GM12878 (cell line): ENCODE measurements around the gene MXD4. TPM values are rescaled to one million over a fixed set of nuclear protein-coding genes. Genes with fewer than 3 reads are reported as not detected.

Source experiments
- ATAC-seq: fragments of 200-7000 bp; cut with Tn5 transposase; 3 replicates; pipeline ENCODE4 v1.9.1; 2020; ENCODE audit warnings: mild to moderate bottlenecking, moderate library complexity
- BruUV-seq: library from RNA; stranded (reverse); fragments of 400-500 nt; replicated peaks from 2 replicates; lab custom pipeline; 2021; lab: Mats Ljungman, UMichigan
- CTCF ChIA-PET: fragments of 300-600 bp; sonication (Branson Sonifier 250); formaldehyde crosslinking; extraction: SDS; loops from one replicate; lab custom pipeline; 2021; ENCODE audit warnings: inconsistent platforms; lab: Yijun Ruan, JAX
- POLR2A ChIA-PET: fragments of 350-600 bp; formaldehyde crosslinking; extraction: SDS; loops from one replicate; lab custom pipeline; 2021; ENCODE audit warnings: inconsistent platforms; lab: Charles Lee
- RAD21 ChIA-PET: fragments of 300-600 bp; sonication (Branson Sonifier 250); formaldehyde crosslinking; loops from one replicate; lab custom pipeline; 2023; ENCODE audit warnings: antibody characterized with exemption; ENCODE audit not compliant: unreplicated experiment; lab: Charles Lee
- SMC1A ChIA-PET: fragments of 300-600 bp; sonication (Branson Sonifier 250); formaldehyde crosslinking; loops from one replicate; lab custom pipeline; 2023; ENCODE audit not compliant: unreplicated experiment, uncharacterized antibody; lab: Charles Lee
- DNase-seq: peaks from one replicate; pipeline ENCODE4 v3.0.0-alpha.2; 2011; ENCODE audit warnings: low read depth, low spot score
- FAIRE-seq: peaks from 3 replicates; lab custom pipeline; 2011; peaks lifted over from hg19 to GRCh38; lab: Jason Lieb, UNC
- H2AFZ ChIP-seq: 2 replicates; pipeline ENCODE4 v1.6.0; 2011; ENCODE audit warnings: low read depth, low read length, control low read depth; ENCODE audit not compliant: control insufficient read depth
- H3K27ac ChIP-seq: 2 replicates; pipeline ENCODE4 v1.5.1; 2011; ENCODE audit warnings: control low read depth; ENCODE audit not compliant: control insufficient read depth, insufficient read depth
- H3K27me3 ChIP-seq, 2 experiments: replicated peaks in 1 of 2; 2 replicates each; pipeline versions ENCODE4 v1.6.0 to v1.6.1; 2011; ENCODE audit warnings: low read length in 1 of 2; ENCODE audit not compliant: control insufficient read depth in 2 of 2, insufficient read depth in 2 of 2
- H3K36me3 ChIP-seq, 2 experiments: 2 replicates each; pipeline ENCODE4 v1.5.1; 2011; ENCODE audit warnings: low read length in 1 of 2; ENCODE audit not compliant: control insufficient read depth in 2 of 2, insufficient read depth in 2 of 2
- H3K4me1 ChIP-seq: 2 replicates; pipeline ENCODE4 v1.6.1; 2011; ENCODE audit warnings: mild to moderate bottlenecking, low read length, moderate library complexity, mixed read lengths; ENCODE audit not compliant: control insufficient read depth, insufficient read depth
- H3K4me2 ChIP-seq: 2 replicates; pipeline ENCODE4 v1.6.0; 2011; ENCODE audit warnings: control low read depth; ENCODE audit not compliant: control insufficient read depth, insufficient read depth
- H3K4me3 ChIP-seq: fragments of 200-600 bp; sonication (generic); 2 replicates; pipeline ENCODE4 v1.5.1; 2016
- H3K79me2 ChIP-seq: 2 replicates; pipeline ENCODE4 v1.6.0; 2011; ENCODE audit warnings: low read length; ENCODE audit not compliant: control insufficient read depth, insufficient read depth
- H3K9ac ChIP-seq: 2 replicates; pipeline ENCODE4 v1.8.0; 2011; ENCODE audit warnings: low read length, control low read depth, mixed read lengths; ENCODE audit not compliant: control insufficient read depth, insufficient read depth
- H3K9me3 ChIP-seq: replicated peaks from 3 replicates; pipeline ENCODE4 v1.5.1; 2011; ENCODE audit warnings: mild to moderate bottlenecking, low read length; ENCODE audit not compliant: control insufficient read depth, insufficient read depth
- H4K20me1 ChIP-seq: 2 replicates; pipeline ENCODE4 v1.6.0; 2011; ENCODE audit not compliant: control insufficient read depth, insufficient read depth
- BHLHE40 ChIP-seq, 2 experiments: fragments of 450-650 bp in 1 of 2; IDR thresholded peaks; 2 replicates each; pipeline ENCODE4 v1.6.1; 2011 to 2017; ENCODE audit warnings: low read depth in 2 of 2, borderline replicate concordance in 1 of 2, improper control_type of control experiment in 1 of 2, low read length in 1 of 2, mild to moderate bottlenecking in 1 of 2
- CHD2 ChIP-seq: IDR thresholded peaks from 2 replicates; pipeline ENCODE4 v1.6.1; 2011; ENCODE audit warnings: low read depth, low read length, improper control_type of control experiment, borderline replicate concordance
- E2F4 ChIP-seq: IDR thresholded peaks from 2 replicates; pipeline ENCODE4 v1.6.1; 2012; ENCODE audit warnings: low read depth, low read length, improper control_type of control experiment
- HCFC1 ChIP-seq: fragments of 150-350 bp; IDR thresholded peaks from 2 replicates; pipeline ENCODE4 v1.6.1; 2014; ENCODE audit warnings: low read length
- IRF5 ChIP-seq: fragments of 450-650 bp; IDR thresholded peaks from 2 replicates; pipeline ENCODE4 v1.6.1; 2017; ENCODE audit warnings: borderline replicate concordance
- MEF2A ChIP-seq: IDR thresholded peaks from 2 replicates; pipeline ENCODE4 v1.6.1; 2011; ENCODE audit warnings: low read depth, mild to moderate bottlenecking, low read length, moderate library complexity; ENCODE audit not compliant: insufficient read depth
- NR2C2 ChIP-seq: IDR thresholded peaks from 2 replicates; pipeline ENCODE4 v1.6.1; 2011; ENCODE audit warnings: borderline replicate concordance, low read depth; ENCODE audit not compliant: control insufficient read depth, insufficient read length
- PAX5 ChIP-seq: IDR thresholded peaks from 2 replicates; pipeline ENCODE4 v1.6.1; 2011; ENCODE audit warnings: low read depth, low read length, borderline replicate concordance
- PML ChIP-seq: IDR thresholded peaks from 2 replicates; pipeline ENCODE4 v1.6.1; 2012; ENCODE audit warnings: low read length, inconsistent platforms
- RBBP5 ChIP-seq: fragments of 200-600 bp; sonication (generic); conservative IDR thresholded peaks from 2 replicates; pipeline ENCODE4 v1.6.1; 2016
- SIN3A ChIP-seq: IDR thresholded peaks from 2 replicates; pipeline ENCODE4 v1.6.1; 2012; ENCODE audit warnings: low read depth, low read length, improper control_type of control experiment
- SPI1 ChIP-seq: IDR thresholded peaks from 2 replicates; pipeline ENCODE4 v1.6.1; 2011; ENCODE audit warnings: low read depth, mild to moderate bottlenecking, low read length, moderate library complexity, borderline replicate concordance; ENCODE audit not compliant: insufficient read depth
- SREBF1 ChIP-seq: IDR thresholded peaks from 2 replicates; pipeline ENCODE4 v1.6.1; 2012; ENCODE audit warnings: mild to moderate bottlenecking, low read length
- SUZ12 ChIP-seq: fragments of 200-600 bp; sonication (generic); IDR thresholded peaks from one replicate; pipeline ENCODE4 v1.6.1; 2018; ENCODE audit warnings: antibody characterized with exemption, mild to moderate bottlenecking; ENCODE audit not compliant: unreplicated experiment
- TBL1XR1 ChIP-seq: IDR thresholded peaks from 2 replicates; pipeline ENCODE4 v1.6.1; 2012; ENCODE audit warnings: low read depth, low read length, improper control_type of control experiment
- YY1 ChIP-seq: IDR thresholded peaks from 2 replicates; pipeline ENCODE4 v1.6.1; 2011; ENCODE audit warnings: low read depth, mild to moderate bottlenecking, low read length
- ZNF384 ChIP-seq: IDR thresholded peaks from 2 replicates; pipeline ENCODE4 v1.6.1; 2012; ENCODE audit warnings: low read depth, mild to moderate bottlenecking, low read length, improper control_type of control experiment, borderline replicate concordance
- ZSCAN29 ChIP-seq: fragments of 450-650 bp; IDR thresholded peaks from 2 replicates; pipeline ENCODE4 v1.6.1; 2017; ENCODE audit warnings: mild to moderate bottlenecking, moderate library complexity
- WGBS: methylation state at CpG from one replicate; pipeline ENCODE4 v1.1.6; 2016; ENCODE audit warnings: low lambda C conversion rate; ENCODE audit not compliant: insufficient replicate concordance, insufficient coverage; ENCODE audit errors: missing lambda C conversion rate; 5-methylcytosine and 5-hydroxymethylcytosine counted together
- in situ Hi-C: fragments of 300-500 bp; cut with MboI; formaldehyde crosslinking; loops from 9 replicates; pipeline ENCODE4 v1.14.3; 2018; ENCODE audit warnings: mixed read lengths
- intact Hi-C: fragments of 100-400 bp; cut with micrococcal nuclease; formaldehyde crosslinking; loops from one replicate; pipeline ENCODE4 v1.14.2; 2022; ENCODE audit not compliant: unreplicated experiment
- polyA plus RNA-seq, 11 experiments: library from polyadenylated mRNA; depleted of rRNA in 4 of 11; unstranded in 6 of 11; stranded (reverse) in 5 of 11; fragments of >200 nt; fragmentation: Nextera tagmentation in 4 of 11; fragmentation: Illumina TruSeq in 1 of 11; extraction: Ambion mirVana in 4 of 11; extraction: Trizol in 1 of 11; gene quantifications; 1 replicate in 1 of 11; 2 replicates in 10 of 11; pipeline versions ENCODE4 v1.2.1 to v1.2.3, GENCODE V29; 2011 to 2016; ENCODE audit warnings: inconsistent platforms in 2 of 11, missing spikeins in 2 of 11, low read depth in 1 of 11
- total RNA-seq, 4 experiments: library from RNA; depleted of rRNA in 3 of 4; stranded (reverse); fragments of >200 nt in 3 of 4; fragmentation: Illumina TruSeq in 1 of 4; extraction: Trizol in 1 of 4; gene quantifications; 2 replicates each; pipeline versions ENCODE4 v1.2.1 to v1.2.3, GENCODE V29; 2013 to 2021

Gene MXD4
- total and polyA plus RNA-seq, 10 of the 15 experiments (the other 5 are each of a cell fraction or from before 2014, with no cell fraction given) = 0.21 to 25.6 (median 5.2) TPM

- no peak for TF ChIP-seq BHLHE40 (IDR thresholded peaks at IDR 0.05; ENCODE audit: borderline replicate concordance in 1 of 2, low read depth in 2 of 2, low read length in 1 of 2)
- TF ChIP-seq CHD2 = no peak
- TF ChIP-seq RBBP5 = no peak
- no peak for TF ChIP-seq HCFC1
- no peak for TF ChIP-seq PAX5
- no peak for TF ChIP-seq ZNF384
- no peak for TF ChIP-seq MEF2A
These were observed 38.7 kb upstream of the MXD4 start (continued) for GRCh38 chr4:2300431-2301224.

- no peaks in the 10 kb centered on the region for H3K9me3 ChIP-seq
- 0% methylated on average over 2 of the region's 2 CpGs for WGBS
- H4K20me1 ChIP-seq = no peaks in the 10 kb centered on the region
- FAIRE-seq = no peak
- ChIA-PET SMC1A (no interaction called here), POLR2A (interaction anchor here (0.6 kb wide), 1 partner anchor 10 kb away, joined by 3 read pairs; no protein-coding TSS in a partner anchor), CTCF (no interaction called here), RAD21 (no interaction called here)
- H2AFZ ChIP-seq = no peak overlapping the region
- no peak for DNase-seq
- no peaks in the 10 kb centered on the region for H3K36me3 ChIP-seq
- no peak for ATAC-seq
- H3K79me2 ChIP-seq = no peaks in the 10 kb centered on the region
- H3K9ac ChIP-seq = no peak overlapping the region
- H3K4me1 ChIP-seq = no peaks in the 10 kb centered on the region
- H3K4me2 ChIP-seq = no peak overlapping the region
- no peak overlapping the region for H3K27ac ChIP-seq
- no peaks in the 10 kb centered on the region for H3K27me3 ChIP-seq
- in situ Hi-C loops = no loop called here
- intact Hi-C loops = no loop called here
- no TSS peak for BruUV-seq
- H3K4me3 ChIP-seq = no peak overlapping the region
- no peak for TF ChIP-seq IRF5
- no peak for TF ChIP-seq TBL1XR1
- TF ChIP-seq SREBF1 = no peak
- no peak for TF ChIP-seq SIN3A
- TF ChIP-seq ZSCAN29 = no peak
- no peak for TF ChIP-seq NR2C2
- TF ChIP-seq SUZ12 = no peak
- TF ChIP-seq PML = no peak
- TF ChIP-seq E2F4 = no peak
- no peak for TF ChIP-seq YY1
- no peak for TF ChIP-seq SPI1
These were observed 37.9 kb upstream of the MXD4 start for GRCh38 chr4:2299794-2300193.
